HepG2 (cell line): Measurements from ENCODE around the gene CDK10. TPM values are rescaled to one million over a fixed set of nuclear protein-coding genes. Genes with fewer than 3 reads are reported as not detected.

Experiments
- ARNTL ChIP-seq: sonication (generic); formaldehyde crosslinking; IDR thresholded peaks from 2 replicates; pipeline ENCODE4 v1.4.0; 2020; ENCODE audit warnings: mild to moderate bottlenecking, missing genetic modification reagents
- GATAD2A ChIP-seq: IDR thresholded peaks from 2 replicates; pipeline ENCODE4 v1.6.1; 2016
- GZF1 ChIP-seq: sonication (generic); formaldehyde crosslinking; IDR thresholded peaks from 2 replicates; pipeline ENCODE4 v1.5.1; 2020; ENCODE audit warnings: mild to moderate bottlenecking, missing genetic modification reagents
- KAT8 ChIP-seq: IDR thresholded peaks from 2 replicates; pipeline ENCODE4 v1.6.1; 2016; ENCODE audit warnings: missing genetic modification reagents, missing compliant biosample characterization
- KDM2A ChIP-seq: sonication (generic); formaldehyde crosslinking; IDR thresholded peaks from 2 replicates; pipeline ENCODE4 v1.4.0; 2020; ENCODE audit warnings: low read depth, missing genetic modification reagents, borderline replicate concordance
- KDM5B ChIP-seq: sonication (generic); formaldehyde crosslinking; IDR thresholded peaks from 2 replicates; pipeline ENCODE4 v1.4.0; 2020; ENCODE audit warnings: missing genetic modification reagents, mild to moderate bottlenecking, borderline replicate concordance
- KMT2B ChIP-seq: IDR thresholded peaks from 2 replicates; pipeline ENCODE4 v1.6.1; 2016; ENCODE audit warnings: missing genetic modification reagents, missing compliant biosample characterization
- ZC3H13 ChIP-seq: sonication (generic); formaldehyde crosslinking; IDR thresholded peaks from 2 replicates; pipeline ENCODE4 v1.8.1; 2023; ENCODE audit warnings: mild to moderate bottlenecking, missing genetic modification reagents, moderate library complexity
- ZNF770 ChIP-seq: sonication (generic); formaldehyde crosslinking; IDR thresholded peaks from 2 replicates; pipeline ENCODE4 v1.5.0; 2020; ENCODE audit warnings: mild to moderate bottlenecking, missing genetic modification reagents
- ZNF891 ChIP-seq: sonication (generic); formaldehyde crosslinking; IDR thresholded peaks from 2 replicates; pipeline ENCODE4 v1.5.0; 2020; ENCODE audit warnings: mild to moderate bottlenecking, missing genetic modification reagents
- polyA plus RNA-seq, 8 experiments: library from polyadenylated mRNA; depleted of rRNA in 3 of 8; stranded (reverse) in 7 of 8; unstranded in 1 of 8; fragments of >200 nt; fragmentation: Illumina TruSeq in 4 of 8; extraction: Trizol in 4 of 8; gene quantifications; 2 replicates each; pipeline versions ENCODE4 v1.2.1 to v1.2.3, GENCODE V29; 2011 to 2016; ENCODE audit warnings: low read depth in 4 of 8, missing spikeins in 1 of 8, mixed read lengths in 1 of 8; ENCODE audit not compliant: insufficient read depth in 1 of 8
- total RNA-seq, 5 experiments: library from RNA; depleted of rRNA; stranded (reverse); fragments of >200 nt; fragmentation: Illumina TruSeq; extraction: Trizol; gene quantifications; 2 replicates each; pipeline ENCODE4 v1.2.3, GENCODE V29; 2016; ENCODE audit warnings: low read depth in 1 of 5
- TF ChIP-seq, protein P1 (sequence below), 2 experiments: fragments of 450-650 bp in 1 of 2; sonication (generic) in 1 of 2; formaldehyde crosslinking in 1 of 2; IDR thresholded peaks; 2 replicates each; pipeline versions ENCODE4 v1.6.1 to v1.8.0; 2016 to 2022; ENCODE audit warnings: antibody characterized with exemption in 1 of 2, mild to moderate bottlenecking in 1 of 2, missing genetic modification reagents in 1 of 2
- TF ChIP-seq, protein P2 (sequence below): sonication (generic); formaldehyde crosslinking; conservative IDR thresholded peaks from 2 replicates; pipeline ENCODE4 v1.8.0; 2022; ENCODE audit warnings: low read depth, missing genetic modification reagents
- TF ChIP-seq, protein P3 (sequence below): sonication (generic); formaldehyde crosslinking; IDR thresholded peaks from 2 replicates; pipeline ENCODE4 v1.4.0; 2020; ENCODE audit warnings: missing genetic modification reagents

Gene CDK10
- total and polyA plus RNA-seq, 2 of the 13 experiments (the other 11 are each of a cell fraction or from before 2014, with no cell fraction given) = 2.5 to 3.9 TPM

DNA sequence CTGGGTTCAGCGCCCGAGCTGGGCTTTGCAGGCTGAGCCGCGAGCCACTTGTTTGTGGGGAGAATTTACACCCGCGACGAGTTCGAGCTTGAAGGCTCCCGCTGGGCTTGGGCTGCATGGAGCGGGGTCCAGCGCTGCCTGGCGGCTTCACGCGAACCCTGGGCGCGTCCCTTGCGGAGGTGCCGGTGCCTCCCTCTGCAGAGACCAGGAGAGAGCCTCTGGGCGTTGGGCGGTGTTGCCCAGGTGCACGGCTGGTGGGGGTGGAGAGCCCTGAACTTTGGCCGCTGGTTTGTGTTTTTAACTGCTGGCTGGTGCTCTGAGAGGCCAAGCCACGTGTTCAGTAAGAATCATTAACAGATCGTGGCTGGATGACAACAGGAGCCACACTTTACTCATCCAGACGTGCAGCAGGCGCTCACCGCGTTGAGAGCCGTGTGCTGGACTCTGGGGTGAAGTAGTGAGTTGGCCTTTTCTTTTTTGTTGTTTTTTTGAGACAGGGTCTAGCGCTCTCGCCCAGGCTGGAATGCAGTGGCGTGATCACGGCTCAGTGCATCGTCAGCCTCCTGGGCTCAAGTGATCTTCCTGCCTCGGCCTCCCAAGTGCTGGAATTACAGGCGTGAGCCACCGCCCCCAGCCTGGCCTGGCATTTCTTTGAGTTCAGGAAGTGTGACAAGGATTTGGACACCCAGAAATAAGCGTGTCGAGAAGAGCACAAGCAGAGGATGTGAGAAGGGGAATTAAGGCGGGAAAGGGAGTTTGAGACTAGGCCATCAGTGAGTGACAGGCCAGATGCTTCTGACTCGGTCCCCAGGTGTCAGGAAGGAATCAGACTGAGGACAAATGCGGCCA, 827 bp downstream of the CDK10 start (continued):
- TF ChIP-seq, protein P1, sequence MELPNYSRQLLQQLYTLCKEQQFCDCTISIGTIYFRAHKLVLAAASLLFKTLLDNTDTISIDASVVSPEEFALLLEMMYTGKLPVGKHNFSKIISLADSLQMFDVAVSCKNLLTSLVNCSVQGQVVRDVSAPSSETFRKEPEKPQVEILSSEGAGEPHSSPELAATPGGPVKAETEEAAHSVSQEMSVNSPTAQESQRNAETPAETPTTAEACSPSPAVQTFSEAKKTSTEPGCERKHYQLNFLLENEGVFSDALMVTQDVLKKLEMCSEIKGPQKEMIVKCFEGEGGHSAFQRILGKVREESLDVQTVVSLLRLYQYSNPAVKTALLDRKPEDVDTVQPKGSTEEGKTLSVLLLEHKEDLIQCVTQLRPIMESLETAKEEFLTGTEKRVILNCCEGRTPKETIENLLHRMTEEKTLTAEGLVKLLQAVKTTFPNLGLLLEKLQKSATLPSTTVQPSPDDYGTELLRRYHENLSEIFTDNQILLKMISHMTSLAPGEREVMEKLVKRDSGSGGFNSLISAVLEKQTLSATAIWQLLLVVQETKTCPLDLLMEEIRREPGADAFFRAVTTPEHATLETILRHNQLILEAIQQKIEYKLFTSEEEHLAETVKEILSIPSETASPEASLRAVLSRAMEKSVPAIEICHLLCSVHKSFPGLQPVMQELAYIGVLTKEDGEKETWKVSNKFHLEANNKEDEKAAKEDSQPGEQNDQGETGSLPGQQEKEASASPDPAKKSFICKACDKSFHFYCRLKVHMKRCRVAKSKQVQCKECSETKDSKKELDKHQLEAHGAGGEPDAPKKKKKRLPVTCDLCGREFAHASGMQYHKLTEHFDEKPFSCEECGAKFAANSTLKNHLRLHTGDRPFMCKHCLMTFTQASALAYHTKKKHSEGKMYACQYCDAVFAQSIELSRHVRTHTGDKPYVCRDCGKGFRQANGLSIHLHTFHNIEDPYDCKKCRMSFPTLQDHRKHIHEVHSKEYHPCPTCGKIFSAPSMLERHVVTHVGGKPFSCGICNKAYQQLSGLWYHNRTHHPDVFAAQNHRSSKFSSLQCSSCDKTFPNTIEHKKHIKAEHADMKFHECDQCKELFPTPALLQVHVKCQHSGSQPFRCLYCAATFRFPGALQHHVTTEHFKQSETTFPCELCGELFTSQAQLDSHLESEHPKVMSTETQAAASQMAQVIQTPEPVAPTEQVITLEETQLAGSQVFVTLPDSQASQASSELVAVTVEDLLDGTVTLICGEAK (IDR thresholded peaks at IDR 0.05) = no peak
- TF ChIP-seq, protein P1 (CRISPR knock-in tag; IDR thresholded peaks at IDR 0.05) = peak; percentile 93
- peak; percentile 96 for TF ChIP-seq ZNF891
- TF ChIP-seq KDM5B (CRISPR knock-in tag) = peak; percentile 98
- peak; percentile 89 for TF ChIP-seq GZF1
- TF ChIP-seq KAT8 = peak; percentile 96
- peak; percentile 95 for TF ChIP-seq KDM2A (CRISPR knock-in tag)
- TF ChIP-seq, protein P2, sequence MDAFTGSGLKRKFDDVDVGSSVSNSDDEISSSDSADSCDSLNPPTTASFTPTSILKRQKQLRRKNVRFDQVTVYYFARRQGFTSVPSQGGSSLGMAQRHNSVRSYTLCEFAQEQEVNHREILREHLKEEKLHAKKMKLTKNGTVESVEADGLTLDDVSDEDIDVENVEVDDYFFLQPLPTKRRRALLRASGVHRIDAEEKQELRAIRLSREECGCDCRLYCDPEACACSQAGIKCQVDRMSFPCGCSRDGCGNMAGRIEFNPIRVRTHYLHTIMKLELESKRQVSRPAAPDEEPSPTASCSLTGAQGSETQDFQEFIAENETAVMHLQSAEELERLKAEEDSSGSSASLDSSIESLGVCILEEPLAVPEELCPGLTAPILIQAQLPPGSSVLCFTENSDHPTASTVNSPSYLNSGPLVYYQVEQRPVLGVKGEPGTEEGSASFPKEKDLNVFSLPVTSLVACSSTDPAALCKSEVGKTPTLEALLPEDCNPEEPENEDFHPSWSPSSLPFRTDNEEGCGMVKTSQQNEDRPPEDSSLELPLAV (CRISPR knock-in tag) = no peak
- peak; percentile 97; the same call in 1 of the 2 replicates for TF ChIP-seq ZC3H13 (CRISPR knock-in tag)
- TF ChIP-seq KMT2B (CRISPR knock-in tag) = peak; percentile 89
- TF ChIP-seq GATAD2A (CRISPR knock-in tag) = peak; percentile 95
- peak; percentile 100 for TF ChIP-seq ARNTL (CRISPR knock-in tag)
- peak; percentile 99 for TF ChIP-seq ZNF770
- TF ChIP-seq, protein P3, sequence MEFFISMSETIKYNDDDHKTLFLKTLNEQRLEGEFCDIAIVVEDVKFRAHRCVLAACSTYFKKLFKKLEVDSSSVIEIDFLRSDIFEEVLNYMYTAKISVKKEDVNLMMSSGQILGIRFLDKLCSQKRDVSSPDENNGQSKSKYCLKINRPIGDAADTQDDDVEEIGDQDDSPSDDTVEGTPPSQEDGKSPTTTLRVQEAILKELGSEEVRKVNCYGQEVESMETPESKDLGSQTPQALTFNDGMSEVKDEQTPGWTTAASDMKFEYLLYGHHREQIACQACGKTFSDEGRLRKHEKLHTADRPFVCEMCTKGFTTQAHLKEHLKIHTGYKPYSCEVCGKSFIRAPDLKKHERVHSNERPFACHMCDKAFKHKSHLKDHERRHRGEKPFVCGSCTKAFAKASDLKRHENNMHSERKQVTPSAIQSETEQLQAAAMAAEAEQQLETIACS = peak; percentile 62
